ENCODE measurements around the gene PLEKHH3.

Gene PLEKHH3

GRCh38 chr17:42678951-42679491 lies 2.2 kb upstream of the PLEKHH3 start:
- no peaks in the 10 kb centered on the region for H3K36me3 ChIP-seq (ENCODE audit: insufficient read depth, low read length)
- no peaks in the 10 kb centered on the region for H3K9me3 ChIP-seq (ENCODE audit: insufficient read depth, low read length, severe bottlenecking)
- H2AFZ ChIP-seq (ENCODE audit: low read depth, low read length) = peak overlapping the region; percentile 93
- H3K9ac ChIP-seq (ENCODE audit: low read depth, low read length) = peak overlapping the region; percentile 67
- H4K20me1 ChIP-seq (ENCODE audit: insufficient read depth, low read length) = peaks cover 11% of the 10 kb centered on the region
- peak overlapping the region; percentile 96 for H3K27ac ChIP-seq (ENCODE audit: low read length)
- H3K4me1 ChIP-seq (ENCODE audit: insufficient read depth, low read length) = peaks cover 63% of the 10 kb centered on the region
- H3K4me2 ChIP-seq (ENCODE audit: insufficient read depth, low read length) = peak overlapping the region; percentile 92
- peaks cover 12% of the 10 kb centered on the region for H3K27me3 ChIP-seq (ENCODE audit: insufficient read depth, low read length, poor library complexity)
- peak; percentile 77 for DNase-seq
- ATAC-seq (ENCODE audit: insufficient read depth, low read depth) = peak; percentile 25
- peak overlapping the region; percentile 28 to 63; a peak in 3 of 4 replicates for H3K4me3 ChIP-seq (ENCODE audit: low read depth in 1 of 2, low read length in 2 of 2)
- TF ChIP-seq EZH2 (IDR thresholded peaks at IDR 0.05; ENCODE audit: borderline replicate concordance, low read depth, low read length, severe bottlenecking) = no peak
- TF ChIP-seq CTCF (IDR thresholded peaks at IDR 0.05; ENCODE audit: borderline replicate concordance, extremely low read depth, low read length, poor library complexity, severe bottlenecking) = peak; percentile 30
- no peaks in the 10 kb centered on the region for H3K79me2 ChIP-seq (ENCODE audit: insufficient read depth, low read length)

- DNase-seq = peak; percentile 86
- Histone ChIP-seq H3K36me3 (ENCODE audit: insufficient read depth, low read length) (no peaks in the 10 kb centered on the region), H3K79me2 (ENCODE audit: insufficient read depth, low read length) (no peaks in the 10 kb centered on the region), H2AFZ (ENCODE audit: low read depth, low read length) (peak overlapping the region; percentile 70), H4K20me1 (ENCODE audit: insufficient read depth, low read length) (peaks cover 11% of the 10 kb centered on the region), H3K4me3 (ENCODE audit: low read depth in 1 of 2, low read length in 2 of 2) (peak overlapping the region; percentile 43 to 63; a peak in 3 of 4 replicates), H3K9ac (ENCODE audit: low read depth, low read length) (peak overlapping the region; percentile 67), H3K4me1 (ENCODE audit: insufficient read depth, low read length) (peaks cover 63% of the 10 kb centered on the region), H3K27ac (ENCODE audit: low read length) (peak overlapping the region; percentile 96), H3K27me3 (ENCODE audit: insufficient read depth, low read length, poor library complexity) (peaks cover 12% of the 10 kb centered on the region), H3K4me2 (ENCODE audit: insufficient read depth, low read length) (peak overlapping the region; percentile 92), H3K9me3 (ENCODE audit: insufficient read depth, low read length, severe bottlenecking) (no peaks in the 10 kb centered on the region)
- TF ChIP-seq EZH2 (IDR thresholded peaks at IDR 0.05; ENCODE audit: borderline replicate concordance, low read depth, low read length, severe bottlenecking) = no peak
- ATAC-seq (ENCODE audit: insufficient read depth, low read depth) = peak; percentile 27
Observed at GRCh38 chr17:42677921-42678781, 1.4 kb upstream of the PLEKHH3 start.

GRCh38 chr17:42677012-42677857 lies 441 bp upstream of the PLEKHH3 start:
- Histone ChIP-seq H3K9me3 (ENCODE audit: insufficient read depth, low read length, severe bottlenecking) (no peaks in the 10 kb centered on the region), H3K36me3 (ENCODE audit: insufficient read depth, low read length) (no peaks in the 10 kb centered on the region), H3K27ac (ENCODE audit: low read length) (peak overlapping the region; percentile 96), H3K4me3 (ENCODE audit: low read depth in 1 of 2, low read length in 2 of 2) (peak overlapping the region; percentile 43 to 64; a peak in 3 of 4 replicates), H4K20me1 (ENCODE audit: insufficient read depth, low read length) (peaks cover 11% of the 10 kb centered on the region), H3K79me2 (ENCODE audit: insufficient read depth, low read length) (no peaks in the 10 kb centered on the region), H3K27me3 (ENCODE audit: insufficient read depth, low read length, poor library complexity) (peaks cover 12% of the 10 kb centered on the region), H3K4me2 (ENCODE audit: insufficient read depth, low read length) (peak overlapping the region; percentile 97), H3K4me1 (ENCODE audit: insufficient read depth, low read length) (peaks cover 63% of the 10 kb centered on the region), H2AFZ (ENCODE audit: low read depth, low read length) (peak overlapping the region; percentile 70), H3K9ac (ENCODE audit: low read depth, low read length) (peak overlapping the region; percentile 67)
- TF ChIP-seq EZH2 (IDR thresholded peaks at IDR 0.05; ENCODE audit: borderline replicate concordance, low read depth, low read length, severe bottlenecking) (no peak), CTCF (IDR thresholded peaks at IDR 0.05; ENCODE audit: borderline replicate concordance, extremely low read depth, low read length, poor library complexity, severe bottlenecking) (no peak)
- peak; percentile 100 for DNase-seq
- peak; percentile 79 for ATAC-seq (ENCODE audit: insufficient read depth, low read depth)

All from DND-41 (cell line).